OCI-LY3 (cell line): Measurements from ENCODE around the gene ADAM10.

Experiments used
- H2AFZ ChIP-seq: fragments of 200-600, 300-600 bp; shearing (Covaris generic); 2 replicates; pipeline ENCODE4 v1.6.0; 2014; ENCODE audit warnings: antibody characterized with exemption, low read depth, low read length
- H3K27ac ChIP-seq: fragments of 200-600, 300-600 bp; sonication (generic); 2 replicates; pipeline ENCODE4 v1.5.1; 2014; ENCODE audit warnings: mild to moderate bottlenecking, low read length, moderate library complexity, mixed read lengths
- H3K27me3 ChIP-seq: fragments of 200-600, 300-600 bp; sonication (generic); 2 replicates; pipeline ENCODE4 v1.6.1; 2014; ENCODE audit warnings: low read depth, low read length, mixed read lengths
- H3K36me3 ChIP-seq: fragments of 200-600, 300-600 bp; sonication (generic); replicated peaks from 2 replicates; pipeline ENCODE3; 2014; ENCODE audit warnings: low read depth, low read length, mixed read lengths
- H3K4me1 ChIP-seq: fragments of 300-600, 200-600 bp; sonication (generic); 2 replicates; pipeline ENCODE4 v1.6.1; 2014; ENCODE audit warnings: low read length, mixed read lengths
- H3K4me2 ChIP-seq: fragments of 200-600, 300-600 bp; sonication (generic); 2 replicates; pipeline ENCODE4 v1.6.1; 2014; ENCODE audit warnings: low read length, mixed read lengths
- H3K4me3 ChIP-seq: fragments of 300-600, 200-600 bp; sonication (generic); 2 replicates; pipeline ENCODE4 v1.5.1; 2014; ENCODE audit warnings: antibody characterized with exemption, mild to moderate bottlenecking, low read length, moderate library complexity
- H3K79me2 ChIP-seq: fragments of 300-600, 200-600 bp; shearing (Covaris generic); 2 replicates; pipeline ENCODE4 v1.6.1; 2014; ENCODE audit warnings: mild to moderate bottlenecking, low read length, mixed read lengths
- H3K9ac ChIP-seq: fragments of 300-600, 200-600 bp; shearing (Covaris generic); 2 replicates; pipeline ENCODE4 v1.6.0; 2014; ENCODE audit warnings: mild to moderate bottlenecking, low read length, moderate library complexity
- H3K9me3 ChIP-seq: fragments of 200-600, 300-600 bp; shearing (Covaris generic); 2 replicates; pipeline ENCODE4 v1.6.1; 2014; ENCODE audit warnings: low read length, mixed read lengths; ENCODE audit not compliant: insufficient read depth
- H4K20me1 ChIP-seq: fragments of 200-600, 300-600 bp; sonication (generic); 2 replicates; pipeline ENCODE4 v1.6.1; 2016; ENCODE audit warnings: low read length, mixed read lengths; ENCODE audit not compliant: insufficient read depth
- CTCF ChIP-seq: fragments of 200-600, 300-600 bp; sonication (generic); IDR thresholded peaks from 2 replicates; pipeline ENCODE4 v1.5.1; 2014; ENCODE audit warnings: antibody characterized with exemption, low read length, low read depth
- EZH2phosphoT487 ChIP-seq: fragments of 200-600 bp; shearing (Covaris generic); IDR thresholded peaks from 2 replicates; pipeline ENCODE4 v1.6.1; 2018; ENCODE audit warnings: antibody characterized with exemption, mixed run types, low read depth

Gene ADAM10

GRCh38 chr15:58684751-58685150, 64.8 kb downstream of the ADAM10 start:
- Histone ChIP-seq H3K4me3 (no peak overlapping the region), H2AFZ (no peak overlapping the region), H3K9me3 (no peaks in the 10 kb centered on the region), H3K9ac (no peak overlapping the region), H4K20me1 (peaks cover 11% of the 10 kb centered on the region; the same call in 1 of the 2 replicates), H3K36me3 (peaks cover 4% of the 10 kb centered on the region), H3K27ac (no peak overlapping the region), H3K4me1 (no peaks in the 10 kb centered on the region), H3K79me2 (peaks cover 28% of the 10 kb centered on the region), H3K4me2 (no peak overlapping the region), H3K27me3 (no peaks in the 10 kb centered on the region)
- TF ChIP-seq CTCF (no peak), EZH2phosphoT487 (no peak)

DNA sequence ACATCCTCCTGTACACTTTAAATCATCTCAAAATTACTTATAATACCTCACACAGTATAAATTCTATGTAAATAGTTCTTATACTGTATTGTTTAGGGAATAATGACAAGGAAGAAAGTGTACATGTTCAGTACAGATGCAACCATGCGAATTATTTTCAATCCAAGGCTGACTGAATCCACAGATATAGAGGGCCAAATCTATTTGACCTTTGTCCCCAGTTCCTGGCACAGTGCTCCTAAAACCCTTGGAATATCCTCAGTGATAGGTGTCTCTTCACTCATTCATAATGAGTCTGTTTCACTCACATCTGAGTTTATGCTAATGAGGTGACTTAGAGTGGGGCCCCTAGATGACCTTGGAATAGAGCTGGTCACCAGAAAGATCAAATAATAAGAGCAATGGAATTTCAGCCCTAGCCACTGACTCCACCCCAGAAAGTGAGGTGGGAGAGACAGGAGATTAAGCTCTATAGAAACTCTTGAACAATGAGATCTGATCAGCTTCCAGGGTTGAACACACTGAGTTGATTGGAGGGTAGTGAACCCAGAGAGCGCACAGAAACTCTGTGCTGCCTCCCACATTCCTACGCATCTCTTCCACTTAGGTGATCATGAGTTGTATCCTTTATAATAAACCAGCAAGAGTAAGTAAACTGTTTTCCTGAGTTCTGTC, 65.3 kb downstream of the ADAM10 start:
- Histone ChIP-seq H3K9me3 (no peaks in the 10 kb centered on the region), H3K36me3 (peaks cover 4% of the 10 kb centered on the region), H3K4me3 (no peak overlapping the region), H3K4me1 (no peaks in the 10 kb centered on the region), H3K4me2 (no peak overlapping the region), H4K20me1 (peaks cover 11% of the 10 kb centered on the region; the same call in 1 of the 2 replicates), H2AFZ (no peak overlapping the region), H3K27me3 (no peaks in the 10 kb centered on the region), H3K27ac (no peak overlapping the region), H3K9ac (no peak overlapping the region), H3K79me2 (peaks cover 23% of the 10 kb centered on the region)
- TF ChIP-seq CTCF (no peak), EZH2phosphoT487 (no peak)

GRCh38 chr15:58682234-58682633, 67.3 kb downstream of the ADAM10 start:
- Histone ChIP-seq H3K4me2 (no peak overlapping the region), H2AFZ (no peak overlapping the region), H3K4me3 (no peak overlapping the region), H3K4me1 (no peaks in the 10 kb centered on the region), H3K9me3 (no peaks in the 10 kb centered on the region), H4K20me1 (peaks cover 11% of the 10 kb centered on the region; the same call in 1 of the 2 replicates), H3K36me3 (peaks cover 4% of the 10 kb centered on the region), H3K79me2 (peaks cover 10% of the 10 kb centered on the region; the same call in 1 of the 2 replicates), H3K27ac (no peak overlapping the region), H3K27me3 (no peaks in the 10 kb centered on the region), H3K9ac (no peak overlapping the region)
- TF ChIP-seq CTCF, result no peak
- no peak for TF ChIP-seq EZH2phosphoT487

DNA sequence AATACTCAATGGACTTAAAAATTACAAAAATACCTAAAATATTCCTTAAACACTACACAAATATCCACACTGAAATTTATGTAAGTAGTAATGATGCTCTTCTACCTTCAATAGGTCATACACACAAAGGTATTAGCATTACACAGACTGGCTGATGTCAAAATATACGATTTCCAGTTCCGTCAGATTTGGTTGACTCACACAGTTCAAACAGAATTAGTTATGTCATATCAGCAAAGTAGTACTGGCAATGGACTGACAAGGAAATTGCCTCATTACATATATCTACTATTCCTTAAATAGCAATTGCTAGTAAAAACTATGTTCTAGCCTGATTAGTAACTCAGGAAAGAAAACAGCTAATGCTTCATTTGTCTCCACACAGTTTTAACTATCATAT, 70.8 kb downstream of the ADAM10 start:
- Histone ChIP-seq H3K27ac (no peak overlapping the region), H3K4me2 (no peak overlapping the region), H4K20me1 (peaks cover 4% of the 10 kb centered on the region; the same call in 1 of the 2 replicates), H2AFZ (no peak overlapping the region), H3K4me1 (no peaks in the 10 kb centered on the region), H3K9me3 (no peaks in the 10 kb centered on the region), H3K36me3 (no peaks in the 10 kb centered on the region), H3K4me3 (no peak overlapping the region), H3K79me2 (no peaks in the 10 kb centered on the region), H3K9ac (no peak overlapping the region), H3K27me3 (no peaks in the 10 kb centered on the region)
- TF ChIP-seq CTCF (no peak), EZH2phosphoT487 (no peak)
